ENCODE results near the gene OSR1.

DNA sequence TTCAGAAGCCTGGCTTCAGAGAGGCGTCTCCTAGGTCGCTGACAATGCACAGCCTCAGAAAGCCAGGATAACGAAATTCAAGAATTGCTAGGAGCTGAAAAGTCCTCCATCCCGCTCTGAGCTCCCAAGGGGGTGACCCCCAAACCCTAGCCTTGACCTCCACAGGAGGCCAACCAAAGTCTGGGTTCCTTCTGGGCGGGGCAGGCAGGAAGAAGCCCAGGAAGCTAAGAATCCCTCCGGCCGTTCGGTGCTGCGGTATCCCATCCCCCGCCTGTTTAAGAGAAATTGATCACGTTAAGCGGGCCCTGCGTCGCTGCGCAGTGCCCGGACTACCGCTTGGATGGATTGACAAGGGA is 2.5 kb upstream of the OSR1 start:
- TF ChIP-seq POLR2A (IDR thresholded peaks at IDR 0.05) (no peak), CTCF (IDR thresholded peaks at IDR 0.05) (no peak)

All from right lobe of liver (tissue), 4 donors.